Stimulated activated CD8-positive, alpha-beta memory T cell treated with anti-CD3 and anti-CD28 coated beads, Interleukin-7, amount 100 ng/mL, for 48 hours (primary cell): ENCODE results near the gene BRINP1.

Experiments used
- DNase-seq, 2 donors: peaks; one replicate each; pipeline ENCODE4 v3.0.0-alpha.2; 2020; ENCODE audit warnings: low read depth in 1 of 2; ENCODE audit errors: extremely low read depth in 1 of 2

BRINP1 gene

GRCh38 chr9:119148855-119149254, 220.4 kb downstream of the BRINP1 start:
- no peak for DNase-seq

GRCh38 chr9:119137479-119137878, 231.8 kb downstream of the BRINP1 start:
- no peak for DNase-seq

GRCh38 chr9:119126040-119126439, 243.2 kb downstream of the BRINP1 start:
- no peak for DNase-seq

- no peak for DNase-seq
Observed at GRCh38 chr9:119121899-119122298, 247.3 kb downstream of the BRINP1 start.

GRCh38 chr9:119117409-119117808, 251.8 kb downstream of the BRINP1 start:
- DNase-seq: no peak
